HL-60/S4 treated with retinoic acid at 250 ng/mL for 4 days and 3 days (cell line): ENCODE data around the gene BEST1.

Experiments used
- in situ Hi-C: fragments of 300-500 bp; cut with MboI; formaldehyde crosslinking; loops from 2 replicates; pipeline ENCODE4 v1.7.0; 2022; ENCODE audit warnings: low sequenced_read_pairs

BEST1 gene

GRCh38 chr11:61914471-61915171 lies 35.5 kb upstream of the BEST1 start:
- in situ Hi-C loops = no loop called here

- in situ Hi-C loops = no loop called here
Observed at GRCh38 chr11:61916737-61917333, 33.3 kb upstream of the BEST1 start.

- in situ Hi-C loops = no loop called here
Observed at GRCh38 chr11:61917334-61918109, 32.6 kb upstream of the BEST1 start, which contains the start of gene RAB3IL1. Gene RAB3IL1 (minus strand): TSS chr11:61917566. CDS start chr11:61917367, 199 bp downstream.

GRCh38 chr11:61918251-61918937 lies 31.8 kb upstream of the BEST1 start:
- in situ Hi-C loops = no loop called here

GRCh38 chr11:61918938-61919704 lies 31.0 kb upstream of the BEST1 start:
- in situ Hi-C loops = no loop called here

GRCh38 chr11:61919705-61920631 lies 30.2 kb upstream of the BEST1 start:
- in situ Hi-C loops = no loop called here

GRCh38 chr11:61921446-61921845 lies 28.7 kb upstream of the BEST1 start:
- in situ Hi-C loops = no loop called here

- in situ Hi-C loops = no loop called here
Observed at GRCh38 chr11:61922539-61922938, 27.6 kb upstream of the BEST1 start.

- in situ Hi-C loops = no loop called here
Observed at GRCh38 chr11:61923166-61924063, 26.7 kb upstream of the BEST1 start.

- in situ Hi-C loops = no loop called here
Observed at GRCh38 chr11:61924064-61924455, 26.1 kb upstream of the BEST1 start.

- in situ Hi-C loops = no loop called here
Observed at GRCh38 chr11:61925736-61926135, 24.4 kb upstream of the BEST1 start.

GRCh38 chr11:61926235-61926634 lies 23.9 kb upstream of the BEST1 start:
- in situ Hi-C loops = no loop called here

- in situ Hi-C loops = no loop called here
Observed at GRCh38 chr11:61927501-61927900, 22.6 kb upstream of the BEST1 start.

- in situ Hi-C loops = no loop called here
Observed at GRCh38 chr11:61928606-61929005, 21.5 kb upstream of the BEST1 start.

GRCh38 chr11:61930933-61931332 lies 19.2 kb upstream of the BEST1 start:
- in situ Hi-C loops = no loop called here

- in situ Hi-C loops = no loop called here
Observed at GRCh38 chr11:61935861-61936260, 14.3 kb upstream of the BEST1 start.

GRCh38 chr11:61940466-61940865 lies 9.7 kb upstream of the BEST1 start:
- in situ Hi-C loops = loop anchor here (10.0 kb wide), 1 partner anchor 46 kb away; the partner anchor contains the start of gene FADS3

GRCh38 chr11:61945191-61945590 lies 5.0 kb upstream of the BEST1 start:
- in situ Hi-C loops = loop anchor here (10.0 kb wide), 1 partner anchor 50 kb away; the partner anchor contains the start of gene FADS3
